Urinary bladder (tissue), 4 donors: ENCODE measurements around the gene CP. TPM values are rescaled to one million over a fixed set of nuclear protein-coding genes. Genes with fewer than 3 reads are reported as not detected.

Experiments
- DNase-seq: peaks from one replicate; pipeline ENCODE4 v3.0.0-alpha.2; 2015; ENCODE audit errors: extremely low spot score
- H3K27ac ChIP-seq: one replicate; pipeline ENCODE4 v1.5.1; 2013; ENCODE audit warnings: low read depth, mild to moderate bottlenecking, moderate library complexity
- H3K36me3 ChIP-seq: one replicate; pipeline ENCODE4 v1.6.1; 2013; ENCODE audit warnings: mild to moderate bottlenecking, moderate library complexity; ENCODE audit not compliant: insufficient read depth
- H3K4me1 ChIP-seq: one replicate; pipeline ENCODE4 v1.6.1; 2013; ENCODE audit warnings: mild to moderate bottlenecking, moderate library complexity; ENCODE audit not compliant: insufficient read depth
- H3K4me3 ChIP-seq: one replicate; pipeline ENCODE4 v1.5.1; 2013; ENCODE audit warnings: low read depth, low read length
- WGBS: extraction: QIAGEN DNeasy Blood & Tissue Kit; methylation state at CpG from one replicate; pipeline ENCODE4 v1.1.7; 2013; 5-methylcytosine and 5-hydroxymethylcytosine counted together
- polyA plus RNA-seq: library from polyadenylated mRNA; stranded (reverse); fragments of 200-250 nt; gene quantifications from one replicate; pipeline ENCODE4 v1.2.3, GENCODE V29; 2013
- total RNA-seq: library from RNA; depleted of rRNA; stranded (reverse); fragments of >200 nt; gene quantifications from one replicate; pipeline ENCODE4 v1.2.3, GENCODE V29; 2014
- donor health status: healthy with polysubstance abuse.
- donor health status: healthy.

CP gene
- total RNA-seq (1.9 TPM), polyA plus RNA-seq (12.7 TPM)

- Histone ChIP-seq H3K4me3 (no peak within 1 kb of the TSS), H3K27ac (no peak within 1 kb of the TSS), H3K36me3 (no peaks in the 10 kb centered on the region), H3K4me1 (no peaks in the 10 kb centered on the region)
- 47% methylated on average over 3 of the region's 3 CpGs for WGBS
- no peak for DNase-seq
Observed at GRCh38 chr3:149221783-149222517, at the start of gene CP. TSS of gene CP (minus strand) at chr3:149221829. CDS start at chr3:149221792, 37 bp downstream.

DNA sequence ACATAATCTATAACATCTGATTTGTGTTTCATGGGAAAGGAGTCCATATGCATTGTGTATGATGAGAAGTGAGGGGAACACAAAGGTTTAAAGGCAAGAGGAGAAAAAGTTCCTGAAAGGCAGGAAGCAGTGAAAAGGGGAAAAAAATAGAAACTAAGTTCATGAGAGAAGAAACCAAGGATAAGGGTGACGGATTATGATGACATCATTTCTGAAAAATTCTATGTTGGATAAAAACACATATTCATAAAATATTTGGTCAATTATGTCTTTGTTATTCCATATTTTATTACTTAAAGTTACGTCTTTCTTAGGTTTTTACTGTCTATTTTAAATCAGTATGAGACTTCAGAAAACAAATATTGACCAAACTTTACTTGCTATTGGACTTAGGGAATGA is 48.6 kb upstream of the CP start:
- Histone ChIP-seq H3K27ac (no peak overlapping the region), H3K4me1 (no peaks in the 10 kb centered on the region), H3K36me3 (no peaks in the 10 kb centered on the region), H3K4me3 (no peak overlapping the region)
- no peak for DNase-seq
- 48% methylated on average over 2 of the region's 2 CpGs for WGBS

DNA sequence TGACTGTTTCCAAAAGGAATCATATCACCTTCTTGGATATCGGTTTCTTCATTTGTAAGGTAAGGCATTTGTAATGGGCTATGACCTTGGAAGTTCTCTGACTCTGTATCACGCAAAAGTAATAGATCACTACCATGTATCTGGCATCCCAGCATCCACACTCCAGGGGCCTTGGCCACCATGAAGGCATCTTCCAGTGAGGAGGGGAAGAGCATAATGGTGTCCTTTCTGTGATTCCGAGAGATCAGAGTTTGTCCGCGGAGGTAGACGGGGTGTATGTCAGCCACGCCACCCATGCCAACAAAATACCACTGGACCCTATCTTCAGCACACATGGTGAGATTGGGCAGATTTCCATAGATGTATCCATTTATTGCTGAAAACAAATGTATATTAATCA is 48.1 kb upstream of the CP start:
- Histone ChIP-seq H3K4me3 (no peak overlapping the region), H3K27ac (no peak overlapping the region), H3K4me1 (no peaks in the 10 kb centered on the region), H3K36me3 (no peaks in the 10 kb centered on the region)
- 94% methylated on average over 7 of the region's 7 CpGs for WGBS
- no peak for DNase-seq

- Histone ChIP-seq H3K36me3 (no peaks in the 10 kb centered on the region), H3K27ac (no peak overlapping the region), H3K4me1 (no peaks in the 10 kb centered on the region), H3K4me3 (no peak overlapping the region)
- WGBS, result 92% methylated on average over 6 of the region's 6 CpGs
- DNase-seq, result no peak
Observed at GRCh38 chr3:149267565-149267964, 45.9 kb upstream of the CP start.

DNA sequence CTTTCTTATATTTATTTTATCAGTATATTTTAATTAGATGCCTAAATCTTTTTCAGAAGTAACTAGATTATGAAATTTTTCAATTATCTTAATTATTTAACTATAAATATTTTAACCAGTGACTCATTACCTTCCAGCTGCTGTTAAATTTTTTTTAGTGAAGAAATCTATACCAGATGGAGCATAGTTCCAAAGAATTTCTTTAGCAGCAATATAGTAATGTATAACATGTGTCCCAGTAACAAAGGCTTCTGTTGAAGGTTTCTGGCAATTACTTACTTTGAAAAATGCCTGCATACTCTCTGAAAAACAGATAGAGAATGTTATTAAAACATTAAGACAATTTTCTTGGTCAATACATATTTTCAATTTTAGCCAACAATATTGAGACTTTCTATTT is 45.1 kb upstream of the CP start:
- Histone ChIP-seq H3K4me3 (no peak overlapping the region), H3K27ac (no peak overlapping the region), H3K36me3 (no peaks in the 10 kb centered on the region), H3K4me1 (no peaks in the 10 kb centered on the region)
- DNase-seq, result no peak

DNA sequence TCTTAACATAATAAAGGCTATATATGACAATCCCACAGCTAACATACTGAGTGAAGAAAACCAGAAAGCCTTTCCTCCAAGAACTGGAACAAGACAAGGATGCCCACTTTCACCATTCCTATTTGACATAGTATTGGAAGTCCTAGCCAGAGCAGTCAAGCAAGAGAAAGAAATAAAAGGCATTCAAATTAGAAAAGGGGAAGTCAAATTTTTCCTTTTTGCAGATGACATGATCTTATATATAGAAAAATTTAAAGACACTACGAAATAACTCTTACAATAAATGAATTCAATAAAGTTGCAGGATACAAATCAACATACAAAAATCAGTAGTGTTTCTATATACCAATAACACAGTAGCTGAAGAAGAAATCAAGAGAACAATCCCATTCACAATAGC is 42.2 kb upstream of the CP start:
- no peak overlapping the region for H3K4me3 ChIP-seq
- DNase-seq, result no peak
- WGBS, result 94% methylated on average over 1 of the region's 1 CpG
- H3K36me3 ChIP-seq, result no peaks in the 10 kb centered on the region
- no peak overlapping the region for H3K27ac ChIP-seq
- H3K4me1 ChIP-seq, result no peaks in the 10 kb centered on the region

DNA sequence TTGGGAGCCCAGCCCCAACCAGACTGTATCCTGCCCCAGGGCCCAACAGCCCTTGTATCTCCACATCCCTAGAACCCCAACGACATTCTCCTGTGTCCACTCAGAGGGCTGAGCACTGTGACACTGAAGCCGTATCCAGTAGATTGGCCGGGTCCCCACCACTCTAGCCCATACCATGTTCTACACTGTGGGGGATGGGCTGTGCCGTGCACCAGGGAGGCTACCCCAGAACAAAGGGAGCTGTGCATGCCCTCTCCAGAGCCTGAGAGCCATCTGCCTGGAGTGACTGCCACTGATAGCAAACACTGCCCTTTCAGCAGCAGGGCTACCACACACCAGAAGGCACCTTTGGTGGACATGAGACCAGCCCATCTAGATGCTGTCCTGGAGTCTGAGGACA is 37.1 kb upstream of the CP start:
- WGBS, result 94% methylated on average over 4 of the region's 4 CpGs
- DNase-seq, result no peak
- Histone ChIP-seq H3K4me1 (no peaks in the 10 kb centered on the region), H3K36me3 (no peaks in the 10 kb centered on the region), H3K4me3 (no peak overlapping the region), H3K27ac (no peak overlapping the region)

- WGBS, result 54% methylated on average over 3 of the region's 3 CpGs
- Histone ChIP-seq H3K27ac (no peak overlapping the region), H3K4me1 (no peaks in the 10 kb centered on the region), H3K4me3 (no peak overlapping the region), H3K36me3 (no peaks in the 10 kb centered on the region)
- DNase-seq, result no peak
Observed at GRCh38 chr3:149258298-149258697, 36.7 kb upstream of the CP start.

GRCh38 chr3:149252272-149252671 is 30.6 kb upstream of the CP start:
- DNase-seq, result no peak
- Histone ChIP-seq H3K27ac (no peak overlapping the region), H3K4me1 (peaks cover 1% of the 10 kb centered on the region), H3K4me3 (no peak overlapping the region), H3K36me3 (no peaks in the 10 kb centered on the region)
- WGBS, result 82% methylated on average over 2 of the region's 2 CpGs

DNA sequence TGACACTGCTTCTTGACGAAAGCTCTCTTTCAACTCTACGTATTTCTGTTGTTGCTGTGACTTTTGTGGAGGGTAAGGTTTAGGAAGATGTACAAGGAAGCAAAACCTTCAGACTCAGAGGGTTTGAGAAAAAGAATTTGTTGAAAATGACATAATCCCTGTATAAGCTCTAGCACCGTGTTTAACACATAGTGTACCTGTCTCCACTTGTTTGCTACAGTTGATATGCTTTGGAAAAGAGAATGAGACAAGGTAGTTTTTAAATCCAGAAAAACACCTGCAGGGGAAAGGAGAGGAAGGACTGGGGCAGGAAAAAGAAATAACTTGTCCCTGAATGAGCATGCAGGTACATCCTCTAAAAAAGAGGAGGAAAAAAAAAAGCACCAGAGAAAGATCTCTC is 29.6 kb upstream of the CP start:
- DNase-seq, result no peak
- WGBS, result 87% methylated on average over 3 of the region's 3 CpGs

DNA sequence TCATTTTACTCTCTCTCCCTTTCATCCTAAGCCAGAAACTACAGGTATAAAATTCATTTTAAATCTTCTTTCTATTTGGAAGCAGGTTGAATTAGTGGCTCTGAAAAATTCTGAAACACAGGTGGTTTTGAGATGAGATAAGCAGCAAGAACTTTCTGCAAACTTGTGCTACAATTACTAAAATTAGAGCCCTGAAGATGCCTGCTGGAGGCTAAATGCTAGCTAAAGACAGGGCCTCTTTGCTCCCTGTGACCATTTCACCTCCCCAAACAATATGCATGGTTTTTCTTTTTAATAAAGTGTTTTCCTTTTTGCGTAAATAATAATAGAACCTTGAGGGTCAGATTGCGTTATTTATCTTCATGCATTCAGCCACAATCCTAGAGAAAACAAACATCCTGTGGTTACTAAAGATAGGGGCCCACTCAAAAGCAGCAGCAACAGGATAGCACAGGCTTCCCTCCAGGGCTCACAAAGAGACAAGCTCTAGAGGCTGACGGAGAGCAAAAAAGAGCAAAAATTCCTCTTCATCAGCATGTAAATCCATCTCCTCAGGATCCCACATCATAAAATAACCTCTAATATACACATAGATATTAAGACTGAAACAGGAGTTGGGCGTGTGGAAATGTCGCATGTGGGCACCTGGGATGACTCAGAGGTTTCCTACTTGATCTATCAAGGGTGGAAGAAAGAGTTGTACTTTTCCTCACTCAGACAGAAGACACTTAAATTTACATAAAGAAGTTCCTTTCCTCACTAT is 26.5 kb upstream of the CP start:
- Histone ChIP-seq H3K36me3 (no peaks in the 10 kb centered on the region), H3K4me3 (no peak overlapping the region), H3K4me1 (peaks cover 1% of the 10 kb centered on the region), H3K27ac (no peak overlapping the region)
- no peak for DNase-seq
- WGBS, result 62% methylated on average over 5 of the region's 5 CpGs

More for the DNA sequence above, 29.6 kb upstream of the CP start:
- H3K4me1 ChIP-seq, result peaks cover 1% of the 10 kb centered on the region
- no peak overlapping the region for H3K4me3 ChIP-seq
- H3K36me3 ChIP-seq, result no peaks in the 10 kb centered on the region
- H3K27ac ChIP-seq, result no peak overlapping the region

- Histone ChIP-seq H3K4me3 (no peak overlapping the region), H3K36me3 (no peaks in the 10 kb centered on the region), H3K27ac (no peak overlapping the region), H3K4me1 (peaks cover 1% of the 10 kb centered on the region)
- WGBS, result 59% methylated on average over 6 of the region's 6 CpGs
- DNase-seq, result no peak
Observed at GRCh38 chr3:149247008-149247710, 25.5 kb upstream of the CP start.

- Histone ChIP-seq H3K4me1 (peaks cover 1% of the 10 kb centered on the region), H3K36me3 (no peaks in the 10 kb centered on the region), H3K4me3 (no peak overlapping the region), H3K27ac (no peak overlapping the region)
- 72% methylated on average over 3 of the region's 3 CpGs for WGBS
- DNase-seq, result no peak
Observed at GRCh38 chr3:149245738-149246451, 24.3 kb upstream of the CP start.
